Activated naive CD4-positive, alpha-beta T cell treated with anti-CD3 and anti-CD28 coated beads, Interleukin-2, amount 50 U/mL, for 24 hours (primary cell): ENCODE data around the gene NOL4L.
A peak's percentile ranks its signal among the peaks of the same experiment; 100 is the strongest.
"Not testable (repeated sequence)": the region's sequence is repeated elsewhere in the genome, so short reads cannot be mapped to it uniquely, and the experiment has no call there.

ENCODE experiments used
- H3K27ac Mint-ChIP-seq: one replicate; pipeline ENCODE4 v1.8.0; 2021; ENCODE audit warnings: mild to moderate bottlenecking, mixed read lengths
- H3K27me3 Mint-ChIP-seq: one replicate; pipeline ENCODE4 v1.8.0; 2021; ENCODE audit warnings: mixed read lengths
- H3K36me3 Mint-ChIP-seq: one replicate; pipeline ENCODE4 v1.8.0; 2021; ENCODE audit warnings: mixed read lengths
- H3K4me1 Mint-ChIP-seq: one replicate; pipeline ENCODE4 v1.8.0; 2021; ENCODE audit warnings: mixed read lengths
- H3K4me3 Mint-ChIP-seq: one replicate; pipeline ENCODE4 v1.8.0; 2021; ENCODE audit warnings: mild to moderate bottlenecking, mixed read lengths
- H3K9me3 Mint-ChIP-seq: one replicate; pipeline ENCODE4 v1.8.0; 2021; ENCODE audit warnings: mixed read lengths

Gene NOL4L

GRCh38 chr20:32592616-32593015 is 7.5 kb upstream of the NOL4L start:
- H3K36me3 Mint-ChIP-seq, H3K27me3 Mint-ChIP-seq, H3K4me1 Mint-ChIP-seq, H3K9me3 Mint-ChIP-seq, H3K4me3 Mint-ChIP-seq, H3K27ac Mint-ChIP-seq: not testable (repeated sequence)

GRCh38 chr20:32592022-32592421 is 6.9 kb upstream of the NOL4L start:
- no peaks in the 10 kb centered on the region for H3K9me3 Mint-ChIP-seq

GRCh38 chr20:32589769-32590168 is 4.6 kb upstream of the NOL4L start:
- Mint-ChIP-seq H3K27me3 (no peaks in the 10 kb centered on the region), H3K4me1 (peaks cover 23% of the 10 kb centered on the region), H3K9me3 (no peaks in the 10 kb centered on the region), H3K4me3 (no peak overlapping the region), H3K27ac (no peak overlapping the region), H3K36me3 (no peaks in the 10 kb centered on the region)

More at GRCh38 chr20:32592022-32592421, 6.9 kb upstream of the NOL4L start:
- Mint-ChIP-seq H3K4me3 (no peak overlapping the region), H3K4me1 (peaks cover 8% of the 10 kb centered on the region), H3K27me3 (no peaks in the 10 kb centered on the region), H3K36me3 (no peaks in the 10 kb centered on the region), H3K27ac (no peak overlapping the region)

DNA sequence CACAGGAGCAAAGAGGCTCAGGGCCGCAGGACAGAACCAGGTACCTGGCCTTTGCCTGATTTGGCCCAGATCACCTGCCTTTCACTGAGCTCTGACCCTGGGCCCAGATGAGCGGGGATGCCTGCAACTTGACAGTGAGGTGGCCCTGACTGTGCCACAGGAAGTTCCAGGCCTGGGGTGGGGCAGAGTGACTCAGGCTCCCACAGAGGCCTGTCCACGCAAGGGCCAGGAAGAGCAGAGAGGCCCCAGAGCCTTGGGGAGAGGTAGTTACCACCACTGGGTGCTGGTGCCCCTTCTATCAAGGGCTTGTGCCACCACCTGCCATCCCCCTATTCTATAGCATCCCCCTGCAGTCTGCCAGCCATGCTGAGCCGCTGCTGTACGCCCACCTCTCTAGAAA is 4.1 kb upstream of the NOL4L start:
- Mint-ChIP-seq H3K9me3 (no peaks in the 10 kb centered on the region), H3K27me3 (no peaks in the 10 kb centered on the region), H3K4me1 (peaks cover 23% of the 10 kb centered on the region), H3K27ac (no peak overlapping the region), H3K4me3 (no peak overlapping the region), H3K36me3 (no peaks in the 10 kb centered on the region)

DNA sequence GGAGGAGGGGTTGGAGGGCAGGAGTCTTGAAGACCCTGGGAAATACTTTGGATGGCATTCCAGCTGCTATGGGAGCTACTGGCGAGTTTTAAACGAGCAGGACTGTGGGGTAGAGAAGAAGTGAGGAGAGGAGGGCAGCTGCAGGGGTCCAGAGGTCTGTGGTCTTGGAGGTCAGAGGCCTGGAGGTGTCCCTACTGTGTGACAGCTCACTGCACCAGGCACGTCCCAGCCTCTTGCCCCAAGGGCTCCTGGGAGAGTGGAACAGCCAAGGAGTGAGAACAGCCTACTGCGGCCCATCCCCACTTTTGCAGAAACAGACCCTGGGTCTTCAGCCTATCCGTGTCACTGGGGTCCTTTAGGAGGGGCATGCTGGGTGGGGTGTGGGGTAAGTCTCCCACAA is 2.9 kb upstream of the NOL4L start:
- H3K27ac Mint-ChIP-seq, result no peak overlapping the region
- no peaks in the 10 kb centered on the region for H3K9me3 Mint-ChIP-seq
- no peak overlapping the region for H3K4me3 Mint-ChIP-seq
- H3K36me3 Mint-ChIP-seq, result no peaks in the 10 kb centered on the region
- no peaks in the 10 kb centered on the region for H3K27me3 Mint-ChIP-seq
- H3K4me1 Mint-ChIP-seq, result peaks cover 23% of the 10 kb centered on the region

DNA sequence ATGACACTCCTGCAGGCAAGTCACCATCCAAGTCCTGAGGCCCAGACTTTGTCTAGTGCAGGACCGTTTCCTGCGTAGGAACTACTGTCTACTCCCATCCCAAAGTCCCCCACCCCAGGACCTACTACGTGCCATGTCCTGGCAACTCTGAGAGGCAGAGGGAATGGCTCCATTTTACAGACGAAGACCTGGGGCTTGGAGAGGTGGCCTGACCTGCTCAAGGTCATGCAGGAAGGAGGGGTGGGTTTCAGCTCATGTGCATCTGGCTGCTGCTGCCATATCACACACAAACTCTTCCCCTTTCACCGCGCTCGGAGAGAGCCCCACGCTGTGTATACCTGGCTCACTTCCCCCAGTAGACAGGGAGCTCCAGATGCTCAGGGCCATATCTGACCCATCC is 1.2 kb upstream of the NOL4L start:
- H3K27ac Mint-ChIP-seq, result peak overlapping the region; percentile 31
- no peaks in the 10 kb centered on the region for H3K9me3 Mint-ChIP-seq
- H3K4me3 Mint-ChIP-seq, result peak overlapping the region; percentile 91
- no peaks in the 10 kb centered on the region for H3K27me3 Mint-ChIP-seq
- peaks cover 34% of the 10 kb centered on the region for H3K4me1 Mint-ChIP-seq
- no peaks in the 10 kb centered on the region for H3K36me3 Mint-ChIP-seq

- H3K4me1 Mint-ChIP-seq, result peaks cover 39% of the 10 kb centered on the region
- H3K9me3 Mint-ChIP-seq, result no peaks in the 10 kb centered on the region
- H3K27ac Mint-ChIP-seq, result peak overlapping the region; percentile 81
- H3K36me3 Mint-ChIP-seq, result no peaks in the 10 kb centered on the region
- no peaks in the 10 kb centered on the region for H3K27me3 Mint-ChIP-seq
- peak overlapping the region; percentile 91 for H3K4me3 Mint-ChIP-seq
Measured at GRCh38 chr20:32585586-32586127, 524 bp upstream of the NOL4L start.

DNA sequence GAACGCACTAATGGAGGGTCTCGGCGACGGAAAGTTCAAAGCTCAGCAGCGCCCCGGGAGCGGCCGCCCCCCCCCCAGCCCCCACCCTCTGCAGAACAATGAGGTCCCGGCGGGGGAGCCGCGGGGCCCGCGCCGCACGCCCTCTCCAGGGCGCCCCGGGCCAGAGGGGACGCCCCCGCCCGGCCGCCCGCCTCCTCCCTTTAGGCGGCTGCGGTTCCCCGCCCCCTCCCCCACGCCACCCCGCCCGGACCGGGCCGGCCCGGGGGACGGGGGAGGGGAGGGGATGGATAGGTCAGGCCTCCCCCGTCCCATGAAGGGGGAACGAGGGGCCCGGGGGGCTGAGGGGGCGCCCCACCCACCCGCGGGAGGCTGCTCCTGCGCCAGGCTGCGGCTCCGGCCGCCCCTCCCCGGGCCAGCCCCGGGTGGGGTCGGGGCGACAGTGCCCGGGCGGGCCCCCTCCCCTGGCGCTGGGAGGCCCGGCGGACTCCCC is 1.5 kb downstream of the NOL4L start:
- Mint-ChIP-seq H3K4me3 (no peak overlapping the region), H3K36me3 (no peaks in the 10 kb centered on the region), H3K27me3 (no peaks in the 10 kb centered on the region), H3K27ac (no peak overlapping the region), H3K9me3 (no peaks in the 10 kb centered on the region), H3K4me1 (peaks cover 48% of the 10 kb centered on the region)

DNA sequence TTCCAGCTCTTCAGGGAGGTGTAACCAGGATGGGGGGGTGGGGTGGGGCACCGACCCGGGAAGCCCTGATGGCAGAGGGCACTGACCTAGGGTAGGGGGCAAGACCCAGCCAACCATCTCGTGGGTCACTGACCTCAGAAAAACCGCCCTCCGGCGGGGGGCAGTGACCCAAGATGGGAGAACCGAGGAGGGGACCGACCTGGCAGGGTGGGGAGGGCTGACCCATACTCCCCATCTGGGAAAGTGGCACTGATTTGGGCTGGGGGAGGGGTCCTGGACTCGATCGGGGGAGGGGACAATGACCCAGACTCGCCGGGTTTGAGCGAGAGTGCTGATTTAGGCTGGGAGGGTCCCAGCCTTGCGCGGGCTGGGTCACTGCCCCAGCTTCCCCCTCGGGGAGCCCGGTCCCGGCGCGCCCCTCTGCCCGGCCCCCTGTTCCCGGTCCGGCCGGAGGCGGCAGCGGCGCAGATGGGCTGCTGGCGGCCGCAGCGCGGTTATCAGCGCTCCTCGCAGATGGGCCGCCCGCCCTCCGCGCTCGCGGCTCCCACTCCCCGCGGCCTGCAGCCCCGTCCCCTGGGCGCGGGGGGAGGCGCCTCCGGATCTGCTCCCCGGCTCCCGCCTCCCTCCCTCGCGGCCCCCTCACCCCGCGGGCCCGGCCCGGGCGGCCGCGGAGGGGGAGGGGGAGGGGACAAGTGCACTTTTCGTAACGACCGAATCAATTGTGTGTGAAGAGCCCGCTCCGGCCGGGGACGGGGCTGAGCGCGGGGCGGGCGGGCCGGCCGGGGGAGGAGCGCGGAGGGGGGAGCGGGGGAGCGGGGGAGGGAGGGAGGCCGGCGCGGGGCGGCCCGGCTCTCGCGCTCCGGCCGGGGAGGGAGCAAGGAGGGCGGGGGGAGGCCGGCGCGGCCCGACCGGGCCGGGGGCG is 2.2 kb downstream of the NOL4L start:
- Mint-ChIP-seq H3K4me3 (peak overlapping the region; percentile 42), H3K9me3 (no peaks in the 10 kb centered on the region), H3K27me3 (no peaks in the 10 kb centered on the region), H3K4me1 (peaks cover 53% of the 10 kb centered on the region), H3K27ac (peak overlapping the region; percentile 46), H3K36me3 (no peaks in the 10 kb centered on the region)

- Mint-ChIP-seq H3K27ac (peak overlapping the region; percentile 79), H3K36me3 (no peaks in the 10 kb centered on the region), H3K4me1 (peaks cover 52% of the 10 kb centered on the region), H3K4me3 (peak overlapping the region; percentile 74), H3K27me3 (no peaks in the 10 kb centered on the region), H3K9me3 (no peaks in the 10 kb centered on the region)
Measured at GRCh38 chr20:32581839-32582658, 3.1 kb downstream of the NOL4L start.

GRCh38 chr20:32580970-32581838 is 3.9 kb downstream of the NOL4L start:
- Mint-ChIP-seq H3K36me3 (no peaks in the 10 kb centered on the region), H3K27ac (peak overlapping the region; percentile 79), H3K9me3 (no peaks in the 10 kb centered on the region), H3K4me1 (peaks cover 43% of the 10 kb centered on the region), H3K27me3 (no peaks in the 10 kb centered on the region), H3K4me3 (peak overlapping the region; percentile 74)

DNA sequence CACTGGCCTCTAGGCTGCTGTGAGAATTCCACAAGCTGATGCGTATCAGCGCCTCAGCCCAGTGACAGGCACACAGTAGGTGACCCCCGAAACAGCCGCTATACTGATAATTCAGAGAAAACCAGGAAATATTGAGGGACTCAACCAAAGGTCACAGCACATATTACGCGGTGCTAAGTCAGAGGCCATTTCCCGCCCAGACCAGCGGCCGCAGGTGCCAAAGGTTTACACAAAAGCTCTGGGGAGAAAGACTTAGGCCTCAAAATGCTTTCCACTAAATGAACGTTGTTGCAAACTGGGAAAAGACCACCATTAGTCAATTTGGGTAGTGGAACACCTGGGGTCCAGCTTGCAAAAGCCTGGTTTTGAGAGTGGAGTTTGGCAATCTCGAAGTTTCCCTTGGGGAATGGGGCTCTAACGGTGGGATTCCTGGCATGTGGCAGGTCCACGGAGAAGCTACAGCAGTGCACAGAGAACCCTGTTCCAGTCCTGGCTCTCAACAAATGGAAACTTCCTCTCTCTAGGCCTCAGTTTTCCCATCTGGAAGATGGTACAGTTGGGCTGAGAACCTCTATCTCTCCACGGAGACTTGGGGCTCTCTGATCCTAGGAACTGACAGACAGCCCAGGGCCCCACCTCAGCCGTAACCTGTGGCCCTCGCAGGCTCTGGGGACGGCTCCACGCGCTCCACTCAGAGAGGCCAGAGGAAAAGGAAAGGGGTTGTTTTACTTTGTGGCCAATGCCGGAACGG is 4.7 kb downstream of the NOL4L start:
- Mint-ChIP-seq H3K27me3 (no peaks in the 10 kb centered on the region), H3K4me3 (no peak overlapping the region), H3K27ac (peak overlapping the region; percentile 77), H3K9me3 (no peaks in the 10 kb centered on the region), H3K36me3 (no peaks in the 10 kb centered on the region), H3K4me1 (peaks cover 37% of the 10 kb centered on the region)

GRCh38 chr20:32578840-32579390 is 6.2 kb downstream of the NOL4L start:
- no peak overlapping the region for H3K4me3 Mint-ChIP-seq
- H3K27me3 Mint-ChIP-seq, result no peaks in the 10 kb centered on the region
- no peaks in the 10 kb centered on the region for H3K36me3 Mint-ChIP-seq
- H3K27ac Mint-ChIP-seq, result no peak overlapping the region
- H3K4me1 Mint-ChIP-seq, result peaks cover 37% of the 10 kb centered on the region
- H3K9me3 Mint-ChIP-seq, result no peaks in the 10 kb centered on the region

- not testable (repeated sequence) for H3K9me3 Mint-ChIP-seq, H3K4me3 Mint-ChIP-seq, H3K27me3 Mint-ChIP-seq, H3K36me3 Mint-ChIP-seq
- H3K4me1 Mint-ChIP-seq, result peaks cover 37% of the 10 kb centered on the region
- H3K27ac Mint-ChIP-seq, result peak overlapping the region; percentile 87
Measured at GRCh38 chr20:32578062-32578461, 7.1 kb downstream of the NOL4L start.
